Spleen (tissue), 7 donors: Measurements from ENCODE around the gene ABHD6.

Source experiments
- POLR2AphosphoS5 ChIP-seq, 3 donors: sonication (generic); formaldehyde crosslinking; IDR thresholded peaks; one replicate each; pipeline ENCODE4 v1.5.1; 2017; ENCODE audit warnings: antibody characterized with exemption in 3 of 3
- TF ChIP-seq, protein P1 (sequence below), 11 experiments: fragments of 200-600 bp in 7 of 11; fragments of 450-650 bp in 4 of 11; sonication (generic) in 4 of 11; IDR thresholded peaks in 8 of 11; conservative IDR thresholded peaks in 3 of 11; 1 replicate in 7 of 11; 2 replicates in 4 of 11; pipeline versions ENCODE4 v1.4.0 to v1.8.0; 2016 to 2021; ENCODE audit warnings: antibody characterized with exemption in 11 of 11, inconsistent platforms in 4 of 11, mild to moderate bottlenecking in 1 of 11
- donor health status: DM: no; HTN: no; CAD: no; lungs with moderate emphysema.
- donor health status: DM: no; HTN: no; CAD: no.
- donor health status: DM: no; HTN: no; CAD: no.

DNA sequence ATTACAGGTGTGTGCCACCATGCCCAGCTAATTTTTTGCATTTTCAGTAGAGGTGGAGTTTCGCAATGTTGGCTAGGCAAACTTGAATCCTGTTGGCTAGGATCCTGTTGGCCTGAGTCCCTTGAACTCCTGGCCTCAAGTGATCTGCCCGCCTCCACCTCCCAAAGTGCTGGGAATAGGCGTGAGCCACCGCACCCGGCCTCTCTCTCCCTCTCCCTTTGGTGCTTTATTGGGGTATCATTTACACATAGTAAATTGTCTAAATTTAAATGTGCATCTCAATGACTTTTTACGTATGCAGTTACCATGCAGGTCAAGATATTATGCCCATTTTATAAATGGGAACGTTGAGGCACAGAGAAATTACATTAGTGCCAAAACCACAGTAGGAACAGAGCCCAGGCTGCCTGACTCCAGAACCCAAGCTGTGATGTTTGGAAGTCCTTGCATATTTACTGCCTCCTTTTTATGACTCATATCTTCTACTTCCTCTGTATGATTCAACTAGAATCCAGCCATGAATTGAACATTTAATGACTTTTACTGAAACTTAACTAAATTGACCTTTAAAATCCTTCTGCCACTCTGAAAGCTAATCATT, 34.4 kb downstream of the ABHD6 start:
- TF ChIP-seq, protein P1, sequence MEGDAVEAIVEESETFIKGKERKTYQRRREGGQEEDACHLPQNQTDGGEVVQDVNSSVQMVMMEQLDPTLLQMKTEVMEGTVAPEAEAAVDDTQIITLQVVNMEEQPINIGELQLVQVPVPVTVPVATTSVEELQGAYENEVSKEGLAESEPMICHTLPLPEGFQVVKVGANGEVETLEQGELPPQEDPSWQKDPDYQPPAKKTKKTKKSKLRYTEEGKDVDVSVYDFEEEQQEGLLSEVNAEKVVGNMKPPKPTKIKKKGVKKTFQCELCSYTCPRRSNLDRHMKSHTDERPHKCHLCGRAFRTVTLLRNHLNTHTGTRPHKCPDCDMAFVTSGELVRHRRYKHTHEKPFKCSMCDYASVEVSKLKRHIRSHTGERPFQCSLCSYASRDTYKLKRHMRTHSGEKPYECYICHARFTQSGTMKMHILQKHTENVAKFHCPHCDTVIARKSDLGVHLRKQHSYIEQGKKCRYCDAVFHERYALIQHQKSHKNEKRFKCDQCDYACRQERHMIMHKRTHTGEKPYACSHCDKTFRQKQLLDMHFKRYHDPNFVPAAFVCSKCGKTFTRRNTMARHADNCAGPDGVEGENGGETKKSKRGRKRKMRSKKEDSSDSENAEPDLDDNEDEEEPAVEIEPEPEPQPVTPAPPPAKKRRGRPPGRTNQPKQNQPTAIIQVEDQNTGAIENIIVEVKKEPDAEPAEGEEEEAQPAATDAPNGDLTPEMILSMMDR (IDR thresholded peaks at IDR 0.05 in 8 of 11, conservative IDR thresholded peaks at IDR 0.05 in 3 of 11): no peak
- TF ChIP-seq POLR2AphosphoS5 (IDR thresholded peaks at IDR 0.05): no peak
